OCI-LY1 (cell line): ENCODE data around the gene CELSR1.

Experiments
- H2AFZ ChIP-seq: fragments of 200-600 bp; sonication (generic), shearing (Covaris generic); 2 replicates; pipeline ENCODE4 v1.6.0; 2014; ENCODE audit warnings: antibody characterized with exemption, mild to moderate bottlenecking, low read length
- H3F3A ChIP-seq: fragments of 200-600 bp; sonication (generic), shearing (Covaris generic); 2 replicates; pipeline ENCODE4 v1.6.0; 2014; ENCODE audit warnings: mild to moderate bottlenecking, antibody characterized with exemption, low read length, moderate library complexity; ENCODE audit not compliant: insufficient read depth
- H3K27ac ChIP-seq: fragments of 200-600 bp; sonication (generic); 2 replicates; pipeline ENCODE4 v1.5.1; 2014; ENCODE audit warnings: low read length, mixed run types, mild to moderate bottlenecking, low read depth; ENCODE audit not compliant: poor library complexity, severe bottlenecking
- H3K27me3 ChIP-seq: fragments of 200-600 bp; sonication (generic); 2 replicates; pipeline ENCODE4 v1.6.0; 2014; ENCODE audit warnings: antibody characterized with exemption, mild to moderate bottlenecking, low read length, moderate library complexity; ENCODE audit not compliant: insufficient read depth
- H3K36me3 ChIP-seq: fragments of 200-600 bp; sonication (generic); 2 replicates; pipeline ENCODE4 v1.6.1; 2014; ENCODE audit warnings: mild to moderate bottlenecking, antibody characterized with exemption, low read length, moderate library complexity, mixed read lengths; ENCODE audit not compliant: insufficient read depth
- H3K4me1 ChIP-seq: fragments of 200-600 bp; sonication (generic); 2 replicates; pipeline ENCODE4 v1.5.1; 2014; ENCODE audit warnings: mild to moderate bottlenecking, low read length, moderate library complexity; ENCODE audit not compliant: insufficient read depth, severe bottlenecking
- H3K4me2 ChIP-seq: fragments of 200-600 bp; sonication (generic), shearing (Covaris generic); 2 replicates; pipeline ENCODE4 v1.6.1; 2014; ENCODE audit warnings: low read length
- H3K4me3 ChIP-seq: fragments of 200-600 bp; sonication (generic); 2 replicates; pipeline ENCODE4 v1.5.1; 2014; ENCODE audit warnings: low read length, low read depth, mild to moderate bottlenecking, mixed read lengths; ENCODE audit not compliant: poor library complexity, severe bottlenecking
- H3K79me2 ChIP-seq: fragments of 200-600 bp; shearing (Covaris generic); 2 replicates; pipeline ENCODE4 v1.6.1; 2016; ENCODE audit warnings: mixed run types, low read length, mixed read lengths; ENCODE audit not compliant: insufficient read depth
- H3K9ac ChIP-seq: fragments of 200-600 bp; sonication (generic), shearing (Covaris generic); 2 replicates; pipeline ENCODE4 v1.6.1; 2014; ENCODE audit warnings: mild to moderate bottlenecking, low read length, mixed read lengths
- H3K9me2 ChIP-seq: fragments of 200-600 bp; sonication (generic), shearing (Covaris generic); 2 replicates; pipeline ENCODE4 v1.6.1; 2014; ENCODE audit warnings: low read depth, mild to moderate bottlenecking, low read length, mixed read lengths
- H3K9me3 ChIP-seq: fragments of 200-600 bp; shearing (Covaris generic); 2 replicates; pipeline ENCODE4 v1.6.1; 2014; ENCODE audit warnings: low read length, mixed read lengths
- H4K20me1 ChIP-seq: fragments of 200-600 bp; sonication (generic), shearing (Covaris generic); 2 replicates; pipeline ENCODE4 v1.6.0; 2016; ENCODE audit warnings: mild to moderate bottlenecking, low read length; ENCODE audit not compliant: insufficient read depth
- EZH2 ChIP-seq: fragments of 200-600 bp; sonication (generic), shearing (Covaris generic); IDR thresholded peaks from 2 replicates; pipeline ENCODE4 v1.8.0; 2017; ENCODE audit warnings: borderline replicate concordance, mixed run types, mild to moderate bottlenecking, antibody characterized with exemption, low read length, moderate library complexity, mixed read lengths
- TF ChIP-seq, protein P1 (sequence below): fragments of 200-600 bp; sonication (generic), shearing (Covaris generic); IDR thresholded peaks from 2 replicates; pipeline ENCODE4 v1.5.1; 2017; ENCODE audit warnings: mild to moderate bottlenecking, antibody characterized with exemption, low read length, moderate library complexity, mixed read lengths

Gene CELSR1

GRCh38 chr22:46490538-46490937 is 46.9 kb downstream of the CELSR1 start:
- no peaks in the 10 kb centered on the region for H3K9me2 ChIP-seq
- no peaks in the 10 kb centered on the region; the same call in 1 of the 2 replicates for H3K27me3 ChIP-seq
- no peak overlapping the region for H3K27ac ChIP-seq
- no peaks in the 10 kb centered on the region for H3K36me3 ChIP-seq
- H4K20me1 ChIP-seq: no peaks in the 10 kb centered on the region
- H2AFZ ChIP-seq: no peak overlapping the region
- TF ChIP-seq EZH2: no peak
- TF ChIP-seq, protein P1, sequence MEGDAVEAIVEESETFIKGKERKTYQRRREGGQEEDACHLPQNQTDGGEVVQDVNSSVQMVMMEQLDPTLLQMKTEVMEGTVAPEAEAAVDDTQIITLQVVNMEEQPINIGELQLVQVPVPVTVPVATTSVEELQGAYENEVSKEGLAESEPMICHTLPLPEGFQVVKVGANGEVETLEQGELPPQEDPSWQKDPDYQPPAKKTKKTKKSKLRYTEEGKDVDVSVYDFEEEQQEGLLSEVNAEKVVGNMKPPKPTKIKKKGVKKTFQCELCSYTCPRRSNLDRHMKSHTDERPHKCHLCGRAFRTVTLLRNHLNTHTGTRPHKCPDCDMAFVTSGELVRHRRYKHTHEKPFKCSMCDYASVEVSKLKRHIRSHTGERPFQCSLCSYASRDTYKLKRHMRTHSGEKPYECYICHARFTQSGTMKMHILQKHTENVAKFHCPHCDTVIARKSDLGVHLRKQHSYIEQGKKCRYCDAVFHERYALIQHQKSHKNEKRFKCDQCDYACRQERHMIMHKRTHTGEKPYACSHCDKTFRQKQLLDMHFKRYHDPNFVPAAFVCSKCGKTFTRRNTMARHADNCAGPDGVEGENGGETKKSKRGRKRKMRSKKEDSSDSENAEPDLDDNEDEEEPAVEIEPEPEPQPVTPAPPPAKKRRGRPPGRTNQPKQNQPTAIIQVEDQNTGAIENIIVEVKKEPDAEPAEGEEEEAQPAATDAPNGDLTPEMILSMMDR: no peak
- H3K79me2 ChIP-seq: no peaks in the 10 kb centered on the region
- H3F3A ChIP-seq: no peaks in the 10 kb centered on the region
- no peaks in the 10 kb centered on the region for H3K4me1 ChIP-seq
- H3K9me3 ChIP-seq: no peaks in the 10 kb centered on the region
- H3K4me3 ChIP-seq: no peak overlapping the region
- no peak overlapping the region for H3K9ac ChIP-seq
- no peak overlapping the region for H3K4me2 ChIP-seq

DNA sequence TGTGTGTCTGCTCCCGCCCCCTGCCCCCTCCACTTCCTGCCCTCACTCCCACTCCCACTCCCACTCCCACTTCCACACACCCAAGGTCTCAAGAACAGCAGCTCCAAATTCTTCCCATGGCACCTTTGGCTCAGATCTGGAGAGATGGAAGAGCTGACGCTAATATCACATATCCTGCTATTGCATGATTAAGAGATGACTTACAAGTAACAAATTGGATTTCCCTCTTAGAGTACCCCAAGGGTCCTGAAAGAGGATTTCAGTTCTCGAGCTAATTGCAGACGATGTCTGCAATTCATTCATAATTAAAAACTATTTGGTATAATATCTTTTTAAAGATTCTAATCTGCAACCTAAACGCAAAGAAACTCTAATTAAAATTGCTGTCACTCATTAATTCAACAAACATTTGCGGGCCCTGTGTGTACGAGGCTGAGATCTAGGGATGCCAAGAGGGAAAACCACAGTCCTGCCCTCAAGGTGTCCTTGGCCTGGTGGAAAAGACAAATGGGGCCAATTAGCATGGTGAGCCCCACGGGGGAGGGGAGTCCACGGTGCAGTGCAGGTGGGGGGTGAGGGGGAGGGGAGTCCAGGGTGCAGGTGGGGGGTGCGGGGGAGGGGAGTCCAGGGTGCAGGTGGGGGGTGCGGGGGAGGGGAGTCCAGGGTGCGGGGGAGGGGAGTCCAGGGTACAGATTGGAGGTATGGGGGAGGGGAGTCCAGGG is 50.3 kb downstream of the CELSR1 start:
- Histone ChIP-seq H3K9ac (no peak overlapping the region), H3K27ac (no peak overlapping the region), H3K4me1 (no peaks in the 10 kb centered on the region), H2AFZ (no peak overlapping the region), H4K20me1 (no peaks in the 10 kb centered on the region), H3K36me3 (no peaks in the 10 kb centered on the region), H3K4me2 (no peak overlapping the region), H3K27me3 (peaks cover 12% of the 10 kb centered on the region), H3K9me3 (0 out of 2 replicates have a peak, but pooled peaks cover 3% of the 10 kb centered on the region), H3F3A (no peaks in the 10 kb centered on the region), H3K4me3 (no peak overlapping the region), H3K9me2 (no peaks in the 10 kb centered on the region), H3K79me2 (no peaks in the 10 kb centered on the region)
- TF ChIP-seq EZH2: no peak
- TF ChIP-seq, protein P1: no peak

DNA sequence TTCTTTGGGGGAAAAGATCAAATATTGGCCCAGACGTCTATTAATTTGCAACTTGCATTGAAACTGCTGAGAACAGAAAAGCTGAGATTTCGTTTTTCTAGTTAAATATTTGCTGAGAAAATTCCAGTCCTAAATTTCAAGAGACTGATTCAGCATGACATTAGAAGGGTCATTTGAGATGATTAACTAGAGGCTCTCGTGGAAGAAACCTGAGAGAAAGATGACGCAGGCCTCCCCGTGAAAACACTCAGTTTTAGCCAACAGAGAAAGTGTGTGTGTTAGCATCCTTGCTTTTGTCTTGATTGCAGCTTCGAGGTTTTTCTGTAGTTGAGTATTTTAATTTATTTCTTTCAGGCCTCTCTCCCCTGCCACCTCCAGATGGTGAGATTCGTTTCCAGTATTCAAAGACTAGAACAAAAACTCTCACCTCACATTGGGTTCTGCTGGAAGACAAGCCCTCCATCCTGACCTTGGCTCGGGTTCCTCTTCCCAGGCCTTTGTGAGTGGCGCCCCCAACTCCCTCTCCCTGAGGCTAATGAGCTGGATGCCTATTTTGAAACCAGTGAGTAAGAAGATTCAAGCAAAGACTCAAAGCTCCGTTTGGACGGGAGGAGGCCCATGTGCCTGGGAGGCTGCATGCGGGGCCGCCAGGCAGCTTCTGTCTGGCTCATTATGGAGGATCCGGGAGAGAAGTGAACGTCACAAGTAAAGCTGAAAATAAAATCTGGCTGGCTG is 52.4 kb downstream of the CELSR1 start:
- H3K36me3 ChIP-seq: no peaks in the 10 kb centered on the region
- no peak overlapping the region for H3K4me3 ChIP-seq
- H3K27ac ChIP-seq: no peak overlapping the region
- no peak overlapping the region for H2AFZ ChIP-seq
- H3K4me2 ChIP-seq: no peak overlapping the region
- 0 out of 2 replicates have a peak, but pooled peaks cover 3% of the 10 kb centered on the region for H3K9me3 ChIP-seq
- H4K20me1 ChIP-seq: no peaks in the 10 kb centered on the region
- TF ChIP-seq EZH2: no peak
- peaks cover 5% of the 10 kb centered on the region for H3K4me1 ChIP-seq
- H3K9me2 ChIP-seq: no peaks in the 10 kb centered on the region
- H3K27me3 ChIP-seq: peaks cover 12% of the 10 kb centered on the region
- H3K9ac ChIP-seq: no peak overlapping the region
- H3F3A ChIP-seq: no peaks in the 10 kb centered on the region
- H3K79me2 ChIP-seq: no peaks in the 10 kb centered on the region
